Heart right ventricle (tissue), 16 donors: ENCODE measurements around the gene SKAP1. TPM values are rescaled to one million over a fixed set of nuclear protein-coding genes. Genes with fewer than 3 reads are reported as not detected.

ENCODE experiments used
- ATAC-seq, 8 donors: fragments of 200-7000 bp; cut with Tn5 transposase; one replicate each; pipeline ENCODE4 v1.9.1; 2020; ENCODE audit warnings: mild to moderate bottlenecking in 8 of 8, moderate library complexity in 8 of 8, moderate number of reproducible peaks in 1 of 8
- DNase-seq, 2 donors: peaks; one replicate each; pipeline ENCODE4 v3.0.0-alpha.2; 2020
- H3K27ac ChIP-seq, 10 donors: fragments of 200-600 bp; sonication (generic) in 2 of 10; one replicate each; pipeline versions ENCODE4 v1.5.0 to v1.8.0; 2020 to 2022; ENCODE audit warnings: mild to moderate bottlenecking in 3 of 10
- H3K27me3 ChIP-seq, 7 donors: fragments of 200-600 bp; one replicate each; pipeline ENCODE4 v1.8.0; 2021 to 2022; ENCODE audit warnings: mild to moderate bottlenecking in 2 of 7
- H3K36me3 ChIP-seq, 9 donors: fragments of 200-600 bp; sonication (generic) in 1 of 9; one replicate each; pipeline versions ENCODE4 v1.5.0 to v1.8.0; 2020 to 2022; ENCODE audit warnings: mild to moderate bottlenecking in 2 of 9
- H3K4me1 ChIP-seq, 9 donors: fragments of 200-600 bp; sonication (generic) in 1 of 9; one replicate each; pipeline versions ENCODE4 v1.5.0 to v1.8.0; 2020 to 2022; ENCODE audit warnings: mild to moderate bottlenecking in 4 of 9
- H3K4me3 ChIP-seq, 10 donors: fragments of 200-600 bp; sonication (generic) in 2 of 10; one replicate each; pipeline versions ENCODE4 v1.5.0 to v1.8.0; 2020 to 2022; ENCODE audit warnings: mild to moderate bottlenecking in 7 of 10, moderate library complexity in 2 of 10
- H3K9me3 ChIP-seq, 11 donors: fragments of 200-600 bp in 10 of 11; sonication (generic) in 2 of 11; one replicate each; pipeline versions ENCODE4 v1.5.0 to v1.8.0; 2013 to 2022; ENCODE audit warnings: mild to moderate bottlenecking in 2 of 11, control low read depth in 1 of 11, moderate library complexity in 1 of 11
- WGBS, 2 donors: extraction: QIAGEN DNeasy Blood & Tissue Kit; methylation state at CpG; one replicate each; pipeline ENCODE4 v1.1.7; 2013; ENCODE audit warnings: inconsistent platforms in 1 of 2; 5-methylcytosine and 5-hydroxymethylcytosine counted together
- intact Hi-C, 10 donors: fragments of 100-400 bp; cut with DNase I; formaldehyde crosslinking; loops; one replicate each; pipeline versions ENCODE4 v1.11.1 to v1.14.2; 2022
- polyA plus RNA-seq, 2 donors: library from polyadenylated mRNA; stranded (reverse); fragments of 200-250 nt; gene quantifications; one replicate each; pipeline ENCODE4 v1.2.3, GENCODE V29; 2013
- total RNA-seq, 10 donors: library from RNA; stranded (reverse); fragmentation: NEBNext Ultra II Directional in 3 of 10; extraction: Animal tissue kit (Norgen Biotek cat#: 25700) in 3 of 10; gene quantifications; one replicate each; pipeline versions ENCODE4 v1.2.1 to v1.2.4, GENCODE V29; 2021 to 2023
- TF ChIP-seq, protein P1 (sequence below), 9 donors: fragments of 200-600 bp; sonication (generic) in 2 of 9; IDR thresholded peaks; one replicate each; pipeline versions ENCODE4 v1.5.0 to v1.8.0; 2021 to 2022; ENCODE audit warnings: antibody characterized with exemption in 9 of 9, mild to moderate bottlenecking in 5 of 9, moderate library complexity in 1 of 9
- donor health status: Arrhythmogenic right ventricular cardiomyopathy.
- donor health status: ischemic (EF 13 %, LVEDD 7.1; RV severe dilation, severe dysfunction).
- donor health status: healthy with polysubstance abuse.
- donor health status: DM: no; HTN: yes; CAD: no.
- donor health status: DM: no; HTN: no; CAD: no.
- donor health status: ischemic (EF 25% LVEDD 6.9; RV normal size, moderate dysfunction).
- donor health status: ischemic (EF 25% LVEDD 5.7; RV mildly dilated, moderate dysfunction).
- donor health status: healthy.
- donor health status: DM: yes; HTN: yes; CAD: no.
- donor health status: Ischemic cardiomyopathy.
- donor health status: ischemic (EF 35%, LVEDD 5.7; RV mildly dilated, moderate dysfunction).
- donor health status: nonischemic (EF 11% LVEDD 7.7; RV severe dilation, severe dysfunction).
- donor health status: DM: yes; HTN: yes; CAD: no.
- donor health status: PGD.
- donor health status: ischemic (EF 29% LVEDD 5.4; RV normal size, mild dysfunction).
- donor health status: nonischemic (EF 23%, LVEDD 6.1; RV moderate dilation, normal function).

Gene SKAP1
- total and polyA plus RNA-seq, 12 donors, result 0.33 to 1.7 (median 0.75) TPM; not detected in 5

DNA sequence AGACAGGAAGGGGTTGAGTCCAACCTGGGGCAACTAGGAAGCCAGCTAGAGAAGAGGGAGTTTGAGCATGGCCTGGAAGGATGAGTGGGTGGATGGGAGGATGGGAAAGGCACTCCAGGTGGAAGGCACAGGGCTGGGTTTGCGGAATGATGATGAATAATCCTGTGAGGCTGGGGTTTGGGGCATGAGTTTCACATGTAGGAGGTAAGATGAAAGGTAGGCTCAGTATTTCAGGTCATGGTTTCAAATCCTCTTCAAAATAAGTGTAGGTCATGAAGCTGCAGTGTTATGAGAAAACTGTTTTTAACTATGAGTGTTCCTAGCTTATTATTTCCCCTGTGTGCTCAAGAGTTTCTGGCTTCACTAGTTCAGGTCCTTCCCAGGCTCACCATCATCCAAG lies 130.3 kb downstream of the SKAP1 start:
- no peaks in the 10 kb centered on the region for H3K9me3 ChIP-seq
- no peaks in the 10 kb centered on the region for H3K36me3 ChIP-seq
- no peak for ATAC-seq
- no peak for DNase-seq
- peaks cover 0 to 26% (median 14%) of the 10 kb centered on the region in 7 donors for H3K27me3 ChIP-seq
- intact Hi-C loops, result no loop called here
- no peak overlapping the region for H3K4me3 ChIP-seq
- TF ChIP-seq, protein P1, sequence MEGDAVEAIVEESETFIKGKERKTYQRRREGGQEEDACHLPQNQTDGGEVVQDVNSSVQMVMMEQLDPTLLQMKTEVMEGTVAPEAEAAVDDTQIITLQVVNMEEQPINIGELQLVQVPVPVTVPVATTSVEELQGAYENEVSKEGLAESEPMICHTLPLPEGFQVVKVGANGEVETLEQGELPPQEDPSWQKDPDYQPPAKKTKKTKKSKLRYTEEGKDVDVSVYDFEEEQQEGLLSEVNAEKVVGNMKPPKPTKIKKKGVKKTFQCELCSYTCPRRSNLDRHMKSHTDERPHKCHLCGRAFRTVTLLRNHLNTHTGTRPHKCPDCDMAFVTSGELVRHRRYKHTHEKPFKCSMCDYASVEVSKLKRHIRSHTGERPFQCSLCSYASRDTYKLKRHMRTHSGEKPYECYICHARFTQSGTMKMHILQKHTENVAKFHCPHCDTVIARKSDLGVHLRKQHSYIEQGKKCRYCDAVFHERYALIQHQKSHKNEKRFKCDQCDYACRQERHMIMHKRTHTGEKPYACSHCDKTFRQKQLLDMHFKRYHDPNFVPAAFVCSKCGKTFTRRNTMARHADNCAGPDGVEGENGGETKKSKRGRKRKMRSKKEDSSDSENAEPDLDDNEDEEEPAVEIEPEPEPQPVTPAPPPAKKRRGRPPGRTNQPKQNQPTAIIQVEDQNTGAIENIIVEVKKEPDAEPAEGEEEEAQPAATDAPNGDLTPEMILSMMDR (IDR thresholded peaks at IDR 0.05), result no peak
- no peak overlapping the region for H3K27ac ChIP-seq
- WGBS, 2 donors, result 83 to 95% methylated on average over 1 of the region's 1 CpG
- peaks cover 0 to 13% (median 10%) of the 10 kb centered on the region in 9 donors for H3K4me1 ChIP-seq

DNA sequence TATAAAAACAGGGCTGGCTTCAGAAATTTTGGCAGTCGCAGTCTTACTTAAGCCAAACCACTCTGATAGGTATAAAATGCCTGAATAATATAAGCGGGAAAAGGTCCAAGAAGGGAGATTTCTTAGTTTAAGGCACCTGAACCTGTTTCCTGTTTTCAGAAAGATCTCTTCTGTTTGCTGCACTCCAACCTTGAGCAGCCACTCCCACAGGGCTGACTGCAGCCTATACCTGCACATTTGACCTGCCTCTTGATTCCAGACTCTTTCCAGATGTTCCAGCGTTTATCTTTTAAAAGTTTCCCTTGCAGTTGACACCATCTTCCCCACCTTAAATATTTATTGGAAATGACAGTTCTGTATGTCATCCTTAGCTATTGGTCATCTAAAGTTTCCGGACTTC lies 132.2 kb downstream of the SKAP1 start:
- Histone ChIP-seq H3K9me3 (no peaks in the 10 kb centered on the region), H3K27ac (no peak overlapping the region), H3K4me3 (no peak overlapping the region), H3K36me3 (no peaks in the 10 kb centered on the region), H3K4me1 (peaks cover 0 to 19% (median 12%) of the 10 kb centered on the region in 9 donors), H3K27me3 (peaks cover 0 to 15% (median 3%) of the 10 kb centered on the region in 7 donors)
- WGBS, 2 donors, result 78 to 84% methylated on average over 4 of the region's 4 CpGs
- DNase-seq (no peak), ATAC-seq (no peak)
- intact Hi-C loops, result no loop called here
- TF ChIP-seq, protein P1 (IDR thresholded peaks at IDR 0.05), result no peak

DNA sequence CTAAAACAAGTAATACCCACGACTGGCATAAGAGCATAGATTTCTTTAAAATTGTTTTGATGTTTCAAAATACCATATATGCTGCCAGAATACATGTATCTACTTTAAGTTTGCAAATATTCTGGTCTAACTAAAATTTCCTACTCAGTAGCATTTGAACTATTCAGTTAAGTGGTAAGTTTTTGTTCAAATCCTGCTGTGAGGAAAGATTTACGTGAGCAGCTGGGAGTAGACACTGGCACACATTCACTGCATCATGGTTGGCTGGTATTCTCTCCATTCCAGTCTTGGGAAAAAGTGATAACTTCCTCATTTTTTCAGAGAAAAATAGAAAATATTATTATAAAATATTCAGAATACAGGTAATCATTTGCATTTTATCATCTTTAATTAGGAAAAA lies 133.6 kb downstream of the SKAP1 start:
- no peak for DNase-seq
- H3K27me3 ChIP-seq, result peaks cover 0 to 27% (median 6%) of the 10 kb centered on the region in 7 donors

DNA sequence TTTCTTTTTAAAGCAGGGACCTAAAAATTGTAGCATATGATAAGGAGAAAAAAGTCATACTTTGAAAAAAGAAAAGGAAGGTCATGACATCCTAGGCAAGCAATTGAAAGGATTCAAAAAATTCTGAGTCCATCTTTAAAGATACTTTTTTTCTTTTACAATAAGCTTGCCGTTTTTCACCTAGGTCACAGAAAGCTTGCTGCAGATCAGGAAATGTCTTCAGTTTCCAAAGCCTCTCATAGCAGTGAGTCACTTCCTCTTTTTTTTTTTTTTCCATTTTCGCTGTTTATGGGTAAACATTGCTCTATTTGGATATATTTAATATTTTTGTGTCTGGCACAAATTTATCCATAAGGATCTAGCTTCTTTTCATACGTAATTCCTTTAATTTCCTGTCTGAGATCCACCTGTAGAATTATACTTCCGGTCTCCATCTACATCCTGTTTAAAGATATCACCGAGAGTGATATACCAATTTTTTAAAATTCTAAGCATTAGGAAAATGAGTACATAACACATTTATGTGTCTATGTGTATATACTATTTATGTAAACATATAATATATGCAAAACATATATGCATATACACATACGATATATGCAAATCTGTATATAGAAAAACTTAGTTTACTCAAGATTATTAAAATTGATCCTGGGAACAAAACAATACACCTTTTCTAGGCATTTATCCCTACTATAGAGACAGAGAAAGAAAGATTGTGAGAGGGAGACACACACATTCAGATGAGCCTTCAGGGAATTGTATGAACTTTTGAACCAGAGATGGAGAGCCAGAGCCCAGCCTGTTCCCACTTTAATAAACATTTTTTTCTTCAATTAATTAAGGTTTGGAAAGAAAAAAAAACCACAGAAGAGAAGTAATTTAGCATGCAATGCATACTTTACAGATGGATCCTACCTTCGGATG lies 134.4 kb downstream of the SKAP1 start:
- intact Hi-C loops, result no loop called here
- Histone ChIP-seq H3K9me3 (no peaks in the 10 kb centered on the region), H3K4me1 (peaks cover 0 to 19% (median 12%) of the 10 kb centered on the region in 9 donors), H3K27me3 (peaks cover 0 to 36% (median 13%) of the 10 kb centered on the region in 7 donors), H3K4me3 (peak overlapping the region in 3 of 10 donors; percentile 10 to 25 (median 20)), H3K36me3 (no peaks in the 10 kb centered on the region), H3K27ac (peak overlapping the region in 7 of 10 donors; percentile 2 to 75 (median 27))
- WGBS, 2 donors, result 56 to 63% methylated on average over 7 of the region's 7 CpGs
- peak in 1 of 8 donors; percentile 45 for ATAC-seq
- TF ChIP-seq, protein P1 (IDR thresholded peaks at IDR 0.05), result no peak
- DNase-seq, result no peak

More for the DNA sequence above, 133.6 kb downstream of the SKAP1 start:
- ATAC-seq, result no peak
- Histone ChIP-seq H3K36me3 (no peaks in the 10 kb centered on the region), H3K4me1 (peaks cover 0 to 19% (median 12%) of the 10 kb centered on the region in 9 donors), H3K4me3 (no peak overlapping the region), H3K27ac (no peak overlapping the region), H3K9me3 (no peaks in the 10 kb centered on the region)
- 86 to 95% methylated on average over 2 of the region's 2 CpGs for WGBS, 2 donors
- intact Hi-C loops, result no loop called here
- TF ChIP-seq, protein P1 (IDR thresholded peaks at IDR 0.05), result no peak
